Liver (tissue), 9 donors: ENCODE results near the gene TP53INP2. TPM values are rescaled to one million over a fixed set of nuclear protein-coding genes. Genes with fewer than 3 reads are reported as not detected.
"Not testable (repeated sequence)": the region's sequence is repeated elsewhere in the genome, so short reads cannot be mapped to it uniquely, and the experiment has no call there.

Source experiments
- DNase-seq: peaks from one replicate; pipeline ENCODE4 v3.0.0-alpha.2; 2017; ENCODE audit warnings: low spot score
- H3K27ac ChIP-seq, 2 donors: one replicate each; pipeline ENCODE4 v1.7.0; 2013; ENCODE audit warnings: inconsistent platforms in 2 of 2, low read length in 2 of 2, control low read depth in 1 of 2, low read depth in 1 of 2, mild to moderate bottlenecking in 1 of 2
- H3K27me3 ChIP-seq, 4 donors: one replicate each; pipeline versions ENCODE4 v1.6.1 to v1.7.0; 2013; ENCODE audit warnings: low read length in 3 of 4, inconsistent platforms in 1 of 4, mild to moderate bottlenecking in 1 of 4, moderate library complexity in 1 of 4; ENCODE audit not compliant: control insufficient read depth in 4 of 4, insufficient read depth in 4 of 4
- H3K36me3 ChIP-seq, 4 donors: one replicate each; pipeline versions ENCODE4 v1.6.1 to v1.7.0; 2013; ENCODE audit warnings: low read length in 3 of 4, mild to moderate bottlenecking in 3 of 4, low read depth in 1 of 4, moderate library complexity in 1 of 4; ENCODE audit not compliant: control insufficient read depth in 4 of 4, insufficient read depth in 3 of 4
- H3K4me1 ChIP-seq, 4 donors: one replicate each; pipeline versions ENCODE4 v1.6.1 to v1.7.0; 2013; ENCODE audit warnings: low read length in 3 of 4, mild to moderate bottlenecking in 3 of 4, moderate library complexity in 1 of 4; ENCODE audit not compliant: control insufficient read depth in 4 of 4, insufficient read depth in 4 of 4
- H3K4me3 ChIP-seq, 3 donors: one replicate each; pipeline versions ENCODE4 v1.6.1 to v1.7.0; 2013; ENCODE audit warnings: low read length in 3 of 3, control low read depth in 1 of 3, low read depth in 1 of 3, mild to moderate bottlenecking in 1 of 3
- H3K9ac ChIP-seq, 2 donors: one replicate each; pipeline ENCODE4 v1.7.0; 2013; ENCODE audit warnings: low read length in 2 of 2, mild to moderate bottlenecking in 2 of 2, moderate library complexity in 2 of 2, control low read depth in 1 of 2, low read depth in 1 of 2
- H3K9me3 ChIP-seq, 4 donors: one replicate each; pipeline versions ENCODE4 v1.6.1 to v1.7.0; 2013; ENCODE audit warnings: low read length in 3 of 4; ENCODE audit not compliant: control insufficient read depth in 4 of 4
- EGR1 ChIP-seq, 2 donors: IDR thresholded peaks; 2 replicates each; pipeline ENCODE4 v1.6.1; 2016 to 2018; ENCODE audit warnings: antibody characterized with exemption in 2 of 2, low read depth in 2 of 2
- FOXA2 ChIP-seq: IDR thresholded peaks from 2 replicates; pipeline ENCODE4 v1.6.1; 2016; ENCODE audit warnings: antibody characterized with exemption
- GABPA ChIP-seq, 2 donors: IDR thresholded peaks in 1 of 2; conservative IDR thresholded peaks in 1 of 2; 2 replicates each; pipeline ENCODE4 v1.6.1; 2016; ENCODE audit warnings: antibody characterized with exemption in 2 of 2, mild to moderate bottlenecking in 1 of 2, moderate library complexity in 1 of 2
- HNF4A ChIP-seq, 2 donors: conservative IDR thresholded peaks; 2 replicates each; pipeline ENCODE4 v1.6.1; 2016; ENCODE audit warnings: antibody characterized with exemption in 2 of 2, mild to moderate bottlenecking in 2 of 2
- JUND ChIP-seq, 2 donors: IDR thresholded peaks; 2 replicates each; pipeline ENCODE4 v1.6.1; 2016; ENCODE audit warnings: antibody characterized with exemption in 2 of 2
- RAD21 ChIP-seq, 2 donors: IDR thresholded peaks; 2 replicates each; pipeline ENCODE4 v1.6.1; 2016; ENCODE audit warnings: antibody characterized with exemption in 2 of 2, mild to moderate bottlenecking in 2 of 2
- RXRA ChIP-seq, 2 donors: IDR thresholded peaks; 2 replicates each; pipeline ENCODE4 v1.6.1; 2017 to 2018; ENCODE audit warnings: antibody characterized with exemption in 2 of 2, mild to moderate bottlenecking in 1 of 2
- SP1 ChIP-seq: IDR thresholded peaks from 2 replicates; pipeline ENCODE4 v1.6.1; 2018; ENCODE audit warnings: antibody characterized with exemption, mild to moderate bottlenecking
- YY1 ChIP-seq: IDR thresholded peaks from 2 replicates; pipeline ENCODE4 v1.6.1; 2016; ENCODE audit warnings: antibody characterized with exemption, mild to moderate bottlenecking
- WGBS: extraction: QIAGEN DNeasy Blood & Tissue Kit; methylation state at CpG from one replicate; pipeline ENCODE4 v1.1.7; 2013; 5-methylcytosine and 5-hydroxymethylcytosine counted together
- polyA plus RNA-seq, 2 donors: library from polyadenylated mRNA; stranded (reverse) in 1 of 2; unstranded in 1 of 2; fragments of 200-250 nt in 1 of 2; fragments of >200 nt in 1 of 2; fragmentation: Nextera tagmentation in 1 of 2; extraction: Ambion mirVana in 1 of 2; gene quantifications; one replicate each; pipeline versions ENCODE4 v1.2.1 to v1.2.3, GENCODE V29; 2013 to 2015
- total RNA-seq, 2 donors: library from RNA; depleted of rRNA; stranded (reverse); fragments of >200 nt; gene quantifications; one replicate each; pipeline ENCODE4 v1.2.3, GENCODE V29; 2014
- TF ChIP-seq, protein P1 (sequence below): fragments of 150-350 bp; IDR thresholded peaks from 2 replicates; pipeline ENCODE4 v1.5.1; 2017; ENCODE audit warnings: improper control_type of control experiment, low read depth, low read length; ENCODE audit not compliant: missing input control
- TF ChIP-seq, protein P2 (sequence below): IDR thresholded peaks from 2 replicates; pipeline ENCODE4 v1.6.1; 2016; ENCODE audit warnings: antibody characterized with exemption
- TF ChIP-seq, protein P3 (sequence below): IDR thresholded peaks from 2 replicates; pipeline ENCODE4 v1.6.1; 2016; ENCODE audit warnings: antibody characterized with exemption
- TF ChIP-seq, protein P4 (sequence below): IDR thresholded peaks from 2 replicates; pipeline ENCODE4 v1.6.1; 2016; ENCODE audit warnings: antibody characterized with exemption, mild to moderate bottlenecking
- TF ChIP-seq, protein P5 (sequence below): IDR thresholded peaks from 2 replicates; pipeline ENCODE4 v1.6.1; 2016; ENCODE audit warnings: antibody characterized with exemption
- donor health status: healthy.
- donor health status: healthy.
- donor health status: healthy.
- donor health status: healthy.
- donor health status: healthy.

The TP53INP2 gene
- total and polyA plus RNA-seq, 4 donors = 3.0 to 14.5 (median 7.0) TPM

DNA sequence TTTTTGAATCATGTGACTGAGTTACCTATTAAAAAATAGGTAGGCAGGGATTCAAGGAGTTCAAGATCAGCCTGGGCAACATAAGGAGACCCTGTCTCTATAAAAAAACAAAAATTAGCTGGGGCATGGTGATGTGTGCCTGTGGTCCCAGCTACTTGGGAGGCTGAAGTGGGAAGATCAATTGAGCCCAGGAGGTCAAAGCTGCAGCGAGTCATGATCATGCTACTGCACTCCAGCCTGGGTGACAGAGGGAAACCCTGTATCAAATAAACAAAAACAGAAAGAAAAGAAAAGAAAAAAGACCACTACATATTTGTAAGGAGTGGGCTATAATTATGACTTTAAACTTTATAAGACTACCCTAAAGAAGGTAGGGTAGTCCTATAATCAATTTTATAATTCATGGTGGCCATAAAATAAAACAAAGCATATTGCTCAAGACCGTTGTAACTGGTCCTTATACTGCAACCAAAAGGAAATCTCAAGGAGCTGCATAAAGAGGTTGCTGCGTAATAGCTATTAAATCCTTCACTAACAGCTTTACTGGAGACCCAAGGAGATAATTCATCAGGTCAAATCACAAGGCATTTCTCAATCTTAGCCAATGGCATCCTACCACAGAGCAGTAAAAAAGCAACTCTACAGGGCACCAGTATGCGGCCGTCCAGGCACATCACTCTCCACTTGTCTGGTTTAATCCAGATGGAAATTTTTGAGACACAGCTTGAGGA is 40.8 kb upstream of the TP53INP2 start:
- Histone ChIP-seq H3K4me1 (peaks cover 0 to 1% (median 0%) of the 10 kb centered on the region in 4 donors), H3K27ac (no peak overlapping the region), H3K9me3 (no peaks in the 10 kb centered on the region), H3K36me3 (no peaks in the 10 kb centered on the region), H3K4me3 (no peak overlapping the region), H3K27me3 (no peaks in the 10 kb centered on the region), H3K9ac (no peak overlapping the region)
- 94% methylated on average over 5 of the region's 5 CpGs for WGBS
- no peak for DNase-seq
- TF ChIP-seq, protein P1, sequence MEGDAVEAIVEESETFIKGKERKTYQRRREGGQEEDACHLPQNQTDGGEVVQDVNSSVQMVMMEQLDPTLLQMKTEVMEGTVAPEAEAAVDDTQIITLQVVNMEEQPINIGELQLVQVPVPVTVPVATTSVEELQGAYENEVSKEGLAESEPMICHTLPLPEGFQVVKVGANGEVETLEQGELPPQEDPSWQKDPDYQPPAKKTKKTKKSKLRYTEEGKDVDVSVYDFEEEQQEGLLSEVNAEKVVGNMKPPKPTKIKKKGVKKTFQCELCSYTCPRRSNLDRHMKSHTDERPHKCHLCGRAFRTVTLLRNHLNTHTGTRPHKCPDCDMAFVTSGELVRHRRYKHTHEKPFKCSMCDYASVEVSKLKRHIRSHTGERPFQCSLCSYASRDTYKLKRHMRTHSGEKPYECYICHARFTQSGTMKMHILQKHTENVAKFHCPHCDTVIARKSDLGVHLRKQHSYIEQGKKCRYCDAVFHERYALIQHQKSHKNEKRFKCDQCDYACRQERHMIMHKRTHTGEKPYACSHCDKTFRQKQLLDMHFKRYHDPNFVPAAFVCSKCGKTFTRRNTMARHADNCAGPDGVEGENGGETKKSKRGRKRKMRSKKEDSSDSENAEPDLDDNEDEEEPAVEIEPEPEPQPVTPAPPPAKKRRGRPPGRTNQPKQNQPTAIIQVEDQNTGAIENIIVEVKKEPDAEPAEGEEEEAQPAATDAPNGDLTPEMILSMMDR = no peak
- TF ChIP-seq FOXA2 = no peak
- TF ChIP-seq RXRA (IDR thresholded peaks at IDR 0.05) = no peak
- TF ChIP-seq, protein P2, sequence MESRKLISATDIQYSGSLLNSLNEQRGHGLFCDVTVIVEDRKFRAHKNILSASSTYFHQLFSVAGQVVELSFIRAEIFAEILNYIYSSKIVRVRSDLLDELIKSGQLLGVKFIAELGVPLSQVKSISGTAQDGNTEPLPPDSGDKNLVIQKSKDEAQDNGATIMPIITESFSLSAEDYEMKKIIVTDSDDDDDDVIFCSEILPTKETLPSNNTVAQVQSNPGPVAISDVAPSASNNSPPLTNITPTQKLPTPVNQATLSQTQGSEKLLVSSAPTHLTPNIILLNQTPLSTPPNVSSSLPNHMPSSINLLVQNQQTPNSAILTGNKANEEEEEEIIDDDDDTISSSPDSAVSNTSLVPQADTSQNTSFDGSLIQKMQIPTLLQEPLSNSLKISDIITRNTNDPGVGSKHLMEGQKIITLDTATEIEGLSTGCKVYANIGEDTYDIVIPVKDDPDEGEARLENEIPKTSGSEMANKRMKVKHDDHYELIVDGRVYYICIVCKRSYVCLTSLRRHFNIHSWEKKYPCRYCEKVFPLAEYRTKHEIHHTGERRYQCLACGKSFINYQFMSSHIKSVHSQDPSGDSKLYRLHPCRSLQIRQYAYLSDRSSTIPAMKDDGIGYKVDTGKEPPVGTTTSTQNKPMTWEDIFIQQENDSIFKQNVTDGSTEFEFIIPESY = no peak
- TF ChIP-seq, protein P3, sequence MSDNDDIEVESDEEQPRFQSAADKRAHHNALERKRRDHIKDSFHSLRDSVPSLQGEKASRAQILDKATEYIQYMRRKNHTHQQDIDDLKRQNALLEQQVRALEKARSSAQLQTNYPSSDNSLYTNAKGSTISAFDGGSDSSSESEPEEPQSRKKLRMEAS = no peak

DNA sequence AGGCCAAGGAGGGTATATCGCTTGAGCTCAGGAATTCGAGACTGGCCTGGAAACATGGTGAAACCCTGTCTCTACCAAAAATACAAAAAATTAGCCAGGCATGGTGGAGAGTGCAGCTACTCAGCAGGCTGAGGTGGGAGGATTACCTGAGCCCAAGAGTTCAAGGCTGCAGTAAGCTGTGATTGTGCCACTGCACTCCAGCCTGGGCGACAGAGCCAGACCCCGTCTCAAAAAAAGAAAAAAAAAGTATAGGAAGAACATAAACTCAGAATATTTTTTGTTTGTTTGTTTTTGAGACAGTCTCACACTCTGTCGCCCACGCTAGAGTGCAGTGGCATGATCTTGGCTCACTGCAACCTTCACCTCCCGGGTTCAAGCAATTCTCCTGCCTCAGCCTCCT is 39.4 kb upstream of the TP53INP2 start:
- not testable (repeated sequence) for H3K9ac ChIP-seq, H3K27ac ChIP-seq, H3K4me3 ChIP-seq, H3K36me3 ChIP-seq, H3K4me1 ChIP-seq, DNase-seq, H3K27me3 ChIP-seq, H3K9me3 ChIP-seq
- 99% methylated on average over 7 of the region's 7 CpGs for WGBS

DNA sequence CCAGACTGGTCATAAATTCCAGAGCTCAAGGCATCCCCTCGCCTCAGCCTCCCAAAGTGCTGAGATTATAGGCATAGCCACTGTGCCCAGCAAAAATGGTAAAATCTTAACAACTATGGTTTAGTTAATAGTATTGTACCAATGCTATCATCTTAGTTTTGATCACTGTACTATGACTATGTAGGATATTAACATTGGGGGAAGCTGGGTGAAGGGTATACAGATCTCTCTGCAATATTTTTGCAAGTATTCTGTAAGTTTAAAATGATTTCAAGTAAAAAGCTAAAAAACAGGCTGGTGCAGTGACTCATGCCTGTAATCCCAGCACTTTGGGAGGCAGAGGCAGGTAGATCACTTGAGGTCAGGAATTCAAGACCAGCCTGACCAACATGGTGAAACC is 35.0 kb upstream of the TP53INP2 start:
- Histone ChIP-seq H3K27ac (no peak overlapping the region), H3K9ac (no peak overlapping the region), H3K9me3 (no peaks in the 10 kb centered on the region), H3K36me3 (no peaks in the 10 kb centered on the region), H3K4me3 (no peak overlapping the region), H3K27me3 (no peaks in the 10 kb centered on the region), H3K4me1 (peaks cover 0 to 2% (median 0%) of the 10 kb centered on the region in 4 donors)
- DNase-seq = no peak
- WGBS = 97% methylated on average over 1 of the region's 1 CpG
- TF ChIP-seq FOXA2 = no peak
- TF ChIP-seq, protein P4, sequence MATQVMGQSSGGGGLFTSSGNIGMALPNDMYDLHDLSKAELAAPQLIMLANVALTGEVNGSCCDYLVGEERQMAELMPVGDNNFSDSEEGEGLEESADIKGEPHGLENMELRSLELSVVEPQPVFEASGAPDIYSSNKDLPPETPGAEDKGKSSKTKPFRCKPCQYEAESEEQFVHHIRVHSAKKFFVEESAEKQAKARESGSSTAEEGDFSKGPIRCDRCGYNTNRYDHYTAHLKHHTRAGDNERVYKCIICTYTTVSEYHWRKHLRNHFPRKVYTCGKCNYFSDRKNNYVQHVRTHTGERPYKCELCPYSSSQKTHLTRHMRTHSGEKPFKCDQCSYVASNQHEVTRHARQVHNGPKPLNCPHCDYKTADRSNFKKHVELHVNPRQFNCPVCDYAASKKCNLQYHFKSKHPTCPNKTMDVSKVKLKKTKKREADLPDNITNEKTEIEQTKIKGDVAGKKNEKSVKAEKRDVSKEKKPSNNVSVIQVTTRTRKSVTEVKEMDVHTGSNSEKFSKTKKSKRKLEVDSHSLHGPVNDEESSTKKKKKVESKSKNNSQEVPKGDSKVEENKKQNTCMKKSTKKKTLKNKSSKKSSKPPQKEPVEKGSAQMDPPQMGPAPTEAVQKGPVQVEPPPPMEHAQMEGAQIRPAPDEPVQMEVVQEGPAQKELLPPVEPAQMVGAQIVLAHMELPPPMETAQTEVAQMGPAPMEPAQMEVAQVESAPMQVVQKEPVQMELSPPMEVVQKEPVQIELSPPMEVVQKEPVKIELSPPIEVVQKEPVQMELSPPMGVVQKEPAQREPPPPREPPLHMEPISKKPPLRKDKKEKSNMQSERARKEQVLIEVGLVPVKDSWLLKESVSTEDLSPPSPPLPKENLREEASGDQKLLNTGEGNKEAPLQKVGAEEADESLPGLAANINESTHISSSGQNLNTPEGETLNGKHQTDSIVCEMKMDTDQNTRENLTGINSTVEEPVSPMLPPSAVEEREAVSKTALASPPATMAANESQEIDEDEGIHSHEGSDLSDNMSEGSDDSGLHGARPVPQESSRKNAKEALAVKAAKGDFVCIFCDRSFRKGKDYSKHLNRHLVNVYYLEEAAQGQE = no peak
- no peak for TF ChIP-seq YY1
- TF ChIP-seq, protein P2 = no peak
- no peak for TF ChIP-seq HNF4A (conservative IDR thresholded peaks at IDR 0.05)
- TF ChIP-seq, protein P5, sequence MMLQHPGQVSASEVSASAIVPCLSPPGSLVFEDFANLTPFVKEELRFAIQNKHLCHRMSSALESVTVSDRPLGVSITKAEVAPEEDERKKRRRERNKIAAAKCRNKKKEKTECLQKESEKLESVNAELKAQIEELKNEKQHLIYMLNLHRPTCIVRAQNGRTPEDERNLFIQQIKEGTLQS = no peak
- no peak for TF ChIP-seq RXRA (IDR thresholded peaks at IDR 0.05)
- no peak for TF ChIP-seq SP1
- no peak for TF ChIP-seq EGR1 (IDR thresholded peaks at IDR 0.05; ENCODE audit: low read depth in 2 of 2)
- TF ChIP-seq GABPA (IDR thresholded peaks at IDR 0.05 in 1 of 2, conservative IDR thresholded peaks at IDR 0.05 in 1 of 2) = no peak
- no peak for TF ChIP-seq RAD21 (IDR thresholded peaks at IDR 0.05)
- no peak for TF ChIP-seq JUND (IDR thresholded peaks at IDR 0.05)
